Endothelial cell of umbilical vein (primary cell): ENCODE measurements around the gene OR8B12. TPM values are rescaled to one million over a fixed set of nuclear protein-coding genes. Genes with fewer than 3 reads are reported as not detected.

Experiments used
- BruUV-seq: library from RNA; stranded (reverse); fragments of 400-500 nt; replicated peaks from 2 replicates; lab custom pipeline; 2021; lab: Mats Ljungman, UMichigan
- CTCF ChIA-PET: fragments of 300-600, 350-600 bp; sonication (Branson Sonifier 250); formaldehyde crosslinking; loops from one replicate; lab custom pipeline; 2021; ENCODE audit warnings: antibody characterized with exemption, inconsistent platforms; lab: Charles Lee
- POLR2A ChIA-PET: fragments of 300-600, 350-600 bp; sonication (Branson Sonifier 250); formaldehyde crosslinking; loops from one replicate; lab custom pipeline; 2021; ENCODE audit warnings: antibody characterized with exemption, inconsistent platforms; lab: Charles Lee
- DNase-seq: peaks from one replicate; pipeline ENCODE4 v3.0.0-alpha.2; 2011; ENCODE audit warnings: low read depth, low spot score
- FAIRE-seq: peaks from 2 replicates; lab custom pipeline; 2011; peaks lifted over from hg19 to GRCh38; lab: Jason Lieb, UNC
- H2AFZ ChIP-seq: 2 replicates; pipeline ENCODE4 v1.6.0; 2012; ENCODE audit warnings: low read depth, low read length, control low read depth, inconsistent platforms
- H3K27ac ChIP-seq: 2 replicates; pipeline ENCODE4 v1.5.1; 2011; ENCODE audit warnings: low read depth, mild to moderate bottlenecking, control low read depth, low read length, moderate library complexity; ENCODE audit not compliant: insufficient read depth
- H3K27me3 ChIP-seq, 2 experiments: 2 replicates each; pipeline versions ENCODE4 v1.6.0 to v1.6.1; 2011; ENCODE audit warnings: low read length in 2 of 2, mixed read lengths in 1 of 2; ENCODE audit not compliant: control insufficient read depth in 2 of 2, insufficient read depth in 2 of 2
- H3K36me3 ChIP-seq, 2 experiments: 2 replicates in 1 of 2; 3 replicates in 1 of 2; pipeline ENCODE4 v1.5.1; 2011; ENCODE audit warnings: low read length in 2 of 2, mild to moderate bottlenecking in 1 of 2, moderate library complexity in 1 of 2; ENCODE audit not compliant: control insufficient read depth in 2 of 2, insufficient read depth in 2 of 2; ENCODE audit errors: extremely low read depth in 1 of 2
- H3K4me1 ChIP-seq: 3 replicates; pipeline ENCODE4 v1.5.1; 2011; ENCODE audit warnings: mild to moderate bottlenecking, low read length; ENCODE audit not compliant: control insufficient read depth, insufficient read depth; ENCODE audit errors: extremely low read depth
- H3K4me2 ChIP-seq: 2 replicates; pipeline ENCODE4 v1.6.1; 2011; ENCODE audit warnings: low read length, control low read depth, mixed read lengths; ENCODE audit not compliant: insufficient read depth
- H3K4me3 ChIP-seq, 3 experiments: fragments of 200-600 bp in 1 of 3; sonication (generic), shearing (Covaris generic) in 1 of 3; replicated peaks in 1 of 3; 2 replicates each; pipeline ENCODE4 v1.5.1; 2011 to 2016; ENCODE audit warnings: control low read depth in 3 of 3, low read length in 3 of 3, mild to moderate bottlenecking in 2 of 3, inconsistent platforms in 1 of 3, low read depth in 1 of 3, moderate library complexity in 1 of 3; ENCODE audit not compliant: insufficient read depth in 1 of 3
- H3K79me2 ChIP-seq: 2 replicates; pipeline ENCODE4 v1.6.0; 2012; ENCODE audit warnings: low read length, inconsistent platforms; ENCODE audit not compliant: control insufficient read depth, insufficient read depth
- H3K9ac ChIP-seq: replicated peaks from 2 replicates; pipeline ENCODE3; 2011; ENCODE audit warnings: low read length, control low read depth; ENCODE audit not compliant: insufficient read depth; ENCODE audit errors: extremely low read depth
- H3K9me1 ChIP-seq: replicated peaks from 3 replicates; pipeline ENCODE4 v1.6.0; 2011; ENCODE audit warnings: mild to moderate bottlenecking, low read length; ENCODE audit not compliant: control insufficient read depth, insufficient read depth; ENCODE audit errors: extremely low read depth
- H3K9me3 ChIP-seq: replicated peaks from 2 replicates; pipeline ENCODE4 v1.5.1; 2012; ENCODE audit warnings: low read length, inconsistent platforms; ENCODE audit not compliant: control insufficient read depth, insufficient read depth
- H4K20me1 ChIP-seq: replicated peaks from 2 replicates; pipeline ENCODE3; 2011; ENCODE audit warnings: mild to moderate bottlenecking, low read length; ENCODE audit not compliant: control insufficient read depth, insufficient read depth; ENCODE audit errors: extremely low read depth
- EZH2 ChIP-seq: IDR thresholded peaks from 2 replicates; pipeline ENCODE4 v1.6.1; 2012; ENCODE audit warnings: borderline replicate concordance, low read depth, mild to moderate bottlenecking, moderate library complexity, low read length, inconsistent platforms; ENCODE audit not compliant: severe bottlenecking
- FOS ChIP-seq: IDR thresholded peaks from 2 replicates; pipeline ENCODE4 v1.6.1; 2011; ENCODE audit warnings: mild to moderate bottlenecking, low read length, moderate library complexity, borderline replicate concordance; ENCODE audit not compliant: insufficient read depth
- GATA2 ChIP-seq: IDR thresholded peaks from 2 replicates; pipeline ENCODE4 v1.7.0; 2011; ENCODE audit warnings: low read depth, mild to moderate bottlenecking, moderate library complexity, mixed read lengths, low read length; ENCODE audit not compliant: insufficient read length, insufficient read depth
- JUN ChIP-seq: IDR thresholded peaks from 2 replicates; pipeline ENCODE4 v1.6.1; 2011; ENCODE audit warnings: borderline replicate concordance, low read depth; ENCODE audit not compliant: insufficient read length, insufficient read depth
- MYC ChIP-seq: IDR thresholded peaks from one replicate; pipeline ENCODE4 v1.6.1; 2011; ENCODE audit warnings: mild to moderate bottlenecking, low read depth, low read length
- POLR2A ChIP-seq: IDR thresholded peaks from 2 replicates; pipeline ENCODE4 v1.6.1; 2012; ENCODE audit warnings: low read depth, mild to moderate bottlenecking, control low read depth, low read length
- POLR2AphosphoS5 ChIP-seq: IDR thresholded peaks from 2 replicates; pipeline ENCODE4 v1.6.1; 2012; ENCODE audit warnings: low read depth, mild to moderate bottlenecking, control low read depth, low read length, moderate library complexity; ENCODE audit not compliant: insufficient read depth
- dilution Hi-C: fragments of 300-500 bp; cut with MboI; formaldehyde crosslinking; loops from one replicate; pipeline ENCODE4 v1.15.0; 2019; ENCODE audit warnings: low sequenced_read_pairs; ENCODE audit not compliant: extremely low pct_ligation_motif_present
- intact Hi-C: fragments of 100-400 bp; cut with micrococcal nuclease; formaldehyde crosslinking; loops from one replicate; pipeline ENCODE4 v1.10.0; 2022
- polyA plus RNA-seq, 4 experiments: library from polyadenylated mRNA; depleted of rRNA in 3 of 4; stranded (reverse) in 3 of 4; unstranded in 1 of 4; fragments of >200 nt; gene quantifications; 2 replicates each; pipeline versions ENCODE4 v1.2.1 to v1.2.3, GENCODE V29; 2011 to 2012; ENCODE audit warnings: missing spikeins in 1 of 4
- total RNA-seq: library from RNA; stranded (reverse); gene quantifications from 2 replicates; pipeline ENCODE4 v1.2.3, GENCODE V29; 2021
- TF ChIP-seq, protein P1 (sequence below): IDR thresholded peaks from 2 replicates; pipeline ENCODE4 v1.6.1; 2011; ENCODE audit not compliant: insufficient read depth, insufficient read length
- TF ChIP-seq, protein P2 (sequence below), 2 donors: IDR thresholded peaks; 1 replicate in 1 of 2; 2 replicates in 1 of 2; pipeline ENCODE4 v1.5.1; 2011; ENCODE audit warnings: low read length in 2 of 2, mild to moderate bottlenecking in 2 of 2, moderate library complexity in 2 of 2, control low read depth in 1 of 2, inconsistent platforms in 1 of 2, low read depth in 1 of 2; ENCODE audit not compliant: insufficient read depth in 1 of 2; ENCODE audit errors: extremely low read depth in 1 of 2

OR8B12 gene
- total and polyA plus RNA-seq, 2 donors (not counting 3 experiments of a cell fraction or from before 2014, with no cell fraction given), result not detected

DNA sequence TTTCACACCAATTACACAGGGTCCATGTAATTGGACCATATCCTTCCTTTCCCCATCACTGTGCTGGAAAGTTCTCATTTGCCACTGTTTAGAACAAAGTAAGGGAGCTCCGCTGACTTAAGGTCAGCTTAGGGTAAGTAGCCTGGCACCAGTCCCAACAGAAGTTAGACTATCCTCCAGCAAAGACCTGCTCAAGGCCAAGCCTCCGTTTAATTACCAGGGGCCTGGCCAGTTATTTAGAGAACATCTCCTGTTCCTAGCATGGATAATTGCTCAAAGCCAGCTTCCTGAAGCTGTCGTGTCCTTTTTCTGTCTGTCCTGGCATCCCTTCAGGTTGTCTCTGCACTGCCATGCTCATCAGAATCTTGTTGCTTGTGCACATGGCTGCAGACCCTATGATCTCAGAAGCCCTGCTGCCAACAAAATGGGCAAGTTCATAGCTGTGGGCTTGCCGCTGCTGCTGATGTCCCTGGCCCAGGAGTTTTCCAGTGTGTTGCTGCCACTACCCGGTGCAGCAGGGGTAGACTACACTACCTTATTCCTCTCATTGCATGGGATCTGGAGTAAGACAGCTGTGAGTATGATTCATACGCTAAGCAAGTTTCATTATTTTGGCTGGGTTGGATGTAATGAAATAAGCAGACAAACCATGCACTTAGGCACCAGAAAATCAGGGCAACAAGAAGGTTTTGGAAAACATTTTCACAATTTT is 34.4 kb upstream of the OR8B12 start:
- H3K4me2 ChIP-seq, result no peak overlapping the region
- no peak overlapping the region for H3K27ac ChIP-seq
- H3K9ac ChIP-seq, result no peak overlapping the region
- ChIA-PET POLR2A (no interaction called here), CTCF (interaction anchor here (1.3 to 1.5 kb wide), 2 partner anchors 161 to 174 kb away, joined by 3 to 6 read pairs; no protein-coding TSS in a partner anchor)
- BruUV-seq, result no TSS peak
- dilution Hi-C loops, result no loop called here
- TF ChIP-seq, protein P1, sequence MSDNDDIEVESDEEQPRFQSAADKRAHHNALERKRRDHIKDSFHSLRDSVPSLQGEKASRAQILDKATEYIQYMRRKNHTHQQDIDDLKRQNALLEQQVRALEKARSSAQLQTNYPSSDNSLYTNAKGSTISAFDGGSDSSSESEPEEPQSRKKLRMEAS, result no peak
- TF ChIP-seq POLR2A (no peak), JUN (no peak)
- TF ChIP-seq, protein P2, sequence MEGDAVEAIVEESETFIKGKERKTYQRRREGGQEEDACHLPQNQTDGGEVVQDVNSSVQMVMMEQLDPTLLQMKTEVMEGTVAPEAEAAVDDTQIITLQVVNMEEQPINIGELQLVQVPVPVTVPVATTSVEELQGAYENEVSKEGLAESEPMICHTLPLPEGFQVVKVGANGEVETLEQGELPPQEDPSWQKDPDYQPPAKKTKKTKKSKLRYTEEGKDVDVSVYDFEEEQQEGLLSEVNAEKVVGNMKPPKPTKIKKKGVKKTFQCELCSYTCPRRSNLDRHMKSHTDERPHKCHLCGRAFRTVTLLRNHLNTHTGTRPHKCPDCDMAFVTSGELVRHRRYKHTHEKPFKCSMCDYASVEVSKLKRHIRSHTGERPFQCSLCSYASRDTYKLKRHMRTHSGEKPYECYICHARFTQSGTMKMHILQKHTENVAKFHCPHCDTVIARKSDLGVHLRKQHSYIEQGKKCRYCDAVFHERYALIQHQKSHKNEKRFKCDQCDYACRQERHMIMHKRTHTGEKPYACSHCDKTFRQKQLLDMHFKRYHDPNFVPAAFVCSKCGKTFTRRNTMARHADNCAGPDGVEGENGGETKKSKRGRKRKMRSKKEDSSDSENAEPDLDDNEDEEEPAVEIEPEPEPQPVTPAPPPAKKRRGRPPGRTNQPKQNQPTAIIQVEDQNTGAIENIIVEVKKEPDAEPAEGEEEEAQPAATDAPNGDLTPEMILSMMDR (IDR thresholded peaks at IDR 0.05; ENCODE audit: extremely low read depth in 1 of 2, insufficient read depth in 1 of 2, low read depth in 1 of 2, low read length in 2 of 2), result no peak
- H4K20me1 ChIP-seq, result no peaks in the 10 kb centered on the region
- H3K9me3 ChIP-seq, result no peaks in the 10 kb centered on the region
- H2AFZ ChIP-seq, result no peak overlapping the region
- intact Hi-C loops, result no loop called here
- H3K36me3 ChIP-seq, result no peaks in the 10 kb centered on the region
- DNase-seq, result no peak
- no peaks in the 10 kb centered on the region for H3K9me1 ChIP-seq
- no peaks in the 10 kb centered on the region for H3K79me2 ChIP-seq
- FAIRE-seq, result no peak
- H3K4me3 ChIP-seq, result no peak overlapping the region
- H3K27me3 ChIP-seq, result peaks cover 2 to 8% of the 10 kb centered on the region in 2 experiments
- H3K4me1 ChIP-seq, result no peaks in the 10 kb centered on the region

DNA sequence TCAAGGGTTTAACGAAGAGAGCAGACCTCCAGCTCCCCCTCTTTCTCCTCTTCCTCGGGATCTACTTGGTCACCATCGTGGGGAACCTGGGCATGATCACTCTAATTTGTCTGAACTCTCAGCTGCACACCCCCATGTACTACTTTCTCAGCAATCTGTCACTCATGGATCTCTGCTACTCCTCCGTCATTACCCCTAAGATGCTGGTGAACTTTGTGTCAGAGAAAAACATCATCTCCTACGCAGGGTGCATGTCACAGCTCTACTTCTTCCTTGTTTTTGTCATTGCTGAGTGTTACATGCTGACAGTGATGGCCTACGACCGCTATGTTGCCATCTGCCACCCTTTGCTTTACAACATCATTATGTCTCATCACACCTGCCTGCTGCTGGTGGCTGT is 26.7 kb upstream of the OR8B12 start:
- TF ChIP-seq GATA2 (no peak), POLR2AphosphoS5 (no peak), JUN (no peak), FOS (no peak), POLR2A (no peak), MYC (no peak), EZH2 (no peak)
- TF ChIP-seq, protein P1, result no peak
- TF ChIP-seq, protein P2 (IDR thresholded peaks at IDR 0.05; ENCODE audit: extremely low read depth in 1 of 2, insufficient read depth in 1 of 2, low read depth in 1 of 2, low read length in 2 of 2), result no peak
- Histone ChIP-seq H3K4me1 (no peaks in the 10 kb centered on the region), H3K79me2 (no peaks in the 10 kb centered on the region), H3K9me3 (no peaks in the 10 kb centered on the region), H3K27ac (no peak overlapping the region), H3K4me2 (no peak overlapping the region), H3K36me3 (no peaks in the 10 kb centered on the region), H3K4me3 (no peak overlapping the region), H4K20me1 (no peaks in the 10 kb centered on the region), H3K9me1 (peaks cover 4% of the 10 kb centered on the region), H3K9ac (no peak overlapping the region), H2AFZ (no peak overlapping the region), H3K27me3 (peaks cover 0 to 3% of the 10 kb centered on the region in 2 experiments)
- DNase-seq (no peak), FAIRE-seq (no peak)
- dilution Hi-C loops (no loop called here), intact Hi-C loops (no loop called here)
- POLR2A ChIA-PET, result no interaction called here
- CTCF ChIA-PET, result no interaction called here
- no TSS peak for BruUV-seq
